Measurements from ENCODE around the gene CLIC3.
"Not testable (repeated sequence)": the region's sequence is repeated elsewhere in the genome, so short reads cannot be mapped to it uniquely, and the experiment has no call there.

Gene CLIC3

DNA sequence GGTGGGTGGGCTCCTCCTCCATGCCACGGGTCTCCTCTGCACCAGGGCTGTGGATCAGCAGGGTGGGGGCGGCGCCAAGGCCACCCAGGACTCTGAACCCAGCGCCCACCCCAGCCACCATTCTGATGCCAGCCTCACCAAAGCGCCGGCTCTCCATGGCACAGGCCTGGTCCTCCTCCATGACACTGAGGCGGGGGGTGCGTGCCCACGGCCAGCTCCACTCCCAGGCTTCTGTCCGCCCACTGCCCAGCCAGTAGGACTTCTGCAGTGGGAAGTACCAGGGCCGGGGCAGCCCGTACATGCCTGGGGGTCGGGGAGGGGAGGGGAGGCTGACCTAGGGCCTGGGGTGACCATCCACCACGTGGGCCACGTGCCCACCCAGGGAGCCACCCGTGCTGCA, 20.1 kb upstream of the CLIC3 start:
- no peak for DNase-seq

GRCh38 chr9:137015976-137016375, 19.6 kb upstream of the CLIC3 start:
- no peak for DNase-seq

- no peak for DNase-seq
Observed at GRCh38 chr9:137015540-137015930, 19.2 kb upstream of the CLIC3 start.

- DNase-seq, result no peak
Observed at GRCh38 chr9:137014776-137015539, 18.6 kb upstream of the CLIC3 start.

GRCh38 chr9:137014166-137014565, 17.8 kb upstream of the CLIC3 start:
- no peak for DNase-seq

GRCh38 chr9:137013571-137013940, 17.2 kb upstream of the CLIC3 start:
- DNase-seq, result no peak

DNA sequence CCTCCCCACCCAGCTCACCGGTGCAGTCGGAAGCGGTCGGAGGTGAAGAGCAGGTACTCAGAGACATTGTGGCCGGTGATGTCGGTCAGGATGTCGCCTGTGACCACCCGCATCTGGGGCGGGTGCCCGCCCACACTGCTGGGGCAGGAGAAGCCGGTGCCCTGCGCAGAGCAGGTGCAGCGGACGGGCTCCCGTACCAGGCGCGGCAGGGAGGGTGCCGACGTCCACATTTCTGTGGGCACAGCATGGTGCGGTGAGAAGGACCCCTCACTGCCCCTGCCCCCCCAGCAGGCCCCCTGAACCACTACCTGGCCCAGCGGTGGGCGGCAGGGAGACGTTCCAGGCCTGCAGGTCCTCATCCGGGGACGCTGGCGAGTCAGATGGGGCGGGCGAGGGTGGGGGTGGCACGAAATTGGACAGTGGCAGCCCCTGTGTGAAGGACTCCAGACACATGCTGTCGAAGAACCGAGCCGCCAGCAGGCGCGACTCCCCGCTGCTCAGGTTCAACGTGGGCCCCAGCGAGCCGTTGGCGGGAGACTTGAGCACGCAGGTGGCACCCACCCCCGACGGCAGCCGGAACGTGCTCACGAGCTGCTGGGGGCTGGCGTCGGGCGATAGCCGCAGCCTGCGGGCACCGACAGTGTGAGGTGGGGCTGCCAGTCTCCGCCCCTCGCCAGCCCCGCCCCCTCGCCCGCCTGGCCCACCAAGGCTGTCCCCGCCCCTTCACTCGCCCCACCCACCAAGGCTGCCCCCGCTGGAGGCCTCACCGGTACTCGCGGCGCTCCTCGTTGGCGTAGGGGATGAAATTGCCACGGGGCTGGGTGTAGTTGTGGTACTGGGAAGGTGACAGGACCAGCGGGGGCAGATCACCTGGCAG, 16.6 kb upstream of the CLIC3 start:
- DNase-seq, result no peak

- no peak for DNase-seq
Observed at GRCh38 chr9:137011907-137012675, 15.7 kb upstream of the CLIC3 start.

DNA sequence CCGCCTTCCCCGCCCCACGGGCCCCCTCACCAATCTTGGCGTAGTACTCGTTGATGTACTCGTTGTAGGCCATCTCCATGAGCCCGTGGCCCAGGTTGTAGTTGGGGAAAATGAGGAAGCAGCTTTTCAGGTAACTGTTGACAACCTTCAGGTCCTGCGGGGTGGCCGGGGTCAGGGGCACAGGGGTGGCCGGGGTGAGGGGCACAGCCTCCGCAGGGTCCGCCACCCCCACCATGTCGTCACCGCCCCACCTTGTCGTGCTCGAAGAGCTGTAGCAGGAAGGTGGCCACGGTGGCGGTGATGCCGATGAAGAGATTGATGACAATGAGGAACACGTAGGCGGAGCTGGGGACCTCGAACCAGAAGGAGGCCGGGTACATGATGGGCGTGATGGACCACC, 14.8 kb upstream of the CLIC3 start:
- no peak for DNase-seq

- no peak for DNase-seq
Observed at GRCh38 chr9:137009938-137010732, 13.8 kb upstream of the CLIC3 start.

DNA sequence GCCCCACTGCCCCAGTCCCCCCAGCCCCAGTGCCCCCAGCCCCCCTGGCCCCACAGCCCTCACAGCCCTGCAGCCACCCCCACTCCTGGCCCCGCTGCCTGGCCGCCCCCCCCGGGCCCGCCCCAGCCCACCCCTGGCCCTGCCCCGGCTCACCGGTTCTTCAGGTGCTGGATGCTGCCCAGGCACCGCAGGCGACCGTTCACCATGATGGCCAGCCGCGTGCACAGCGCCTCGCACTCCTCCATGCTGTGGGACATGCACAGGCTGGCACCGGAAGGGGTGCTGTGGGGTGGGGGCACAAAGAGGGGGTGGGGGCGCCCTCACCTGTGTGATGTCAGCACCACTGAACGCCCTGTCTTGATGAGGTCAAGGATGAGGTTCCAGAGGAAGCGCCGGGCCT, 12.8 kb upstream of the CLIC3 start:
- DNase-seq, result no peak

- no peak for DNase-seq
Observed at GRCh38 chr9:137008312-137008711, 11.9 kb upstream of the CLIC3 start.

DNA sequence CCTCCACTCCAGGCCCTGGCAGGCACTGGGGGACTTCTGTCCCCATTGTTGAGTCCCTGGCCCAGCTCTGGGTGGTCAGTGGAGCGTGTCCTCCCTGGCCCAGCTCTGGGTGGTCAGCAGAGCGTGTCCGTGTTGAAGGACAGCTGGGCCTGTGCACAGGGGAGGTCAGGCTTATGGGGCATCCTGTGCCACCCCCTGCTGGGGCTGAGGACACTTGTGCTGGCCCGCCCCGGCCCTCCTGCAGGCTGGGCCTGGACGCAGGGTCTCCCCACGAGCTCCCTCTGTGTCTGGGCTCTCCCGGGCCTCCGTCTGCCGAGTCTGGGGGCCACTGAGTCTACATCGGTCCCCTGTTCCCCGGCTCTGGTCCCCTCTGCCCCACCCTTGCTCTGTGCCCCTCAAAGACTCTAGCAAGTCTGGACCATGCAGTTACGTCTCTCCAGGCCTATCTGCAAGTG, 11.5 kb upstream of the CLIC3 start:
- no peak for DNase-seq

DNA sequence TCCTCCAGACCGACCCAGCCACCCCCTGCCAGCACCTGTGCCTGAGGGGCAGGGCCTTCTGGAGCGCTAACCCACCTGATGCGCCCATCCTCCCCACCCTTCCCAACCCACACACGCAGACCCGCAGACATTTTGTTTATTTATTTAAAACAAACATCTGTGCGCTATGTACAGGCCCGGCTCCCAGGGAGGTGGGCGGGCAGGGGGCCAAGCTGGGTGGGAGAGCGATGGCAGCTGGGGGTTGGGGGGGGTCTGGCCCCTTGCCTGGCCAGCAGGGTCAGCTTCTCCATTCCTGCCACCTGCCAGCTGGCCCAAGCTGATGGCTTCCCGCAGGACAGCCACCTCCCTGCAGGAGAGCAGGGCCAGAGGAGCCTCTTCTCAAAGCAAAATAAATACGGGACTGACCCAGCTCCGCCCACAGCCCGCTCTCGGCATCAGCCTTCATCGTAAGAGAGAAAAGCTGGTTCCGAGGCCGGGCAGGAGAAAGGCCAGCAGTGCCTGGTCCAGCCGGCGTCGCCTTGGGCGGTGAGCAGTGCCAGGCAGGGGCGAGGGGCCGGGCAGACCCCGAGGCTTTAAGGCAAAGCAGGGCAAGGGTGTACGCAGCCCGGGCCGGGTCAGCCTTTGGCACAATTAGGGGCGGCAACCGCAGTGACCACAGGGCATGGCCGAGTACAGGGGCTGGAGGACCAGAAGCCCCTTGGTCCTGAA, 10.9 kb upstream of the CLIC3 start:
- no peak for DNase-seq

- no peak for DNase-seq
Observed at GRCh38 chr9:137006116-137007003, 10.0 kb upstream of the CLIC3 start.

GRCh38 chr9:137004285-137004684, 7.9 kb upstream of the CLIC3 start:
- DNase-seq, result not testable (repeated sequence)

- no peak for DNase-seq
Observed at GRCh38 chr9:137002646-137003041, 6.3 kb upstream of the CLIC3 start.

DNA sequence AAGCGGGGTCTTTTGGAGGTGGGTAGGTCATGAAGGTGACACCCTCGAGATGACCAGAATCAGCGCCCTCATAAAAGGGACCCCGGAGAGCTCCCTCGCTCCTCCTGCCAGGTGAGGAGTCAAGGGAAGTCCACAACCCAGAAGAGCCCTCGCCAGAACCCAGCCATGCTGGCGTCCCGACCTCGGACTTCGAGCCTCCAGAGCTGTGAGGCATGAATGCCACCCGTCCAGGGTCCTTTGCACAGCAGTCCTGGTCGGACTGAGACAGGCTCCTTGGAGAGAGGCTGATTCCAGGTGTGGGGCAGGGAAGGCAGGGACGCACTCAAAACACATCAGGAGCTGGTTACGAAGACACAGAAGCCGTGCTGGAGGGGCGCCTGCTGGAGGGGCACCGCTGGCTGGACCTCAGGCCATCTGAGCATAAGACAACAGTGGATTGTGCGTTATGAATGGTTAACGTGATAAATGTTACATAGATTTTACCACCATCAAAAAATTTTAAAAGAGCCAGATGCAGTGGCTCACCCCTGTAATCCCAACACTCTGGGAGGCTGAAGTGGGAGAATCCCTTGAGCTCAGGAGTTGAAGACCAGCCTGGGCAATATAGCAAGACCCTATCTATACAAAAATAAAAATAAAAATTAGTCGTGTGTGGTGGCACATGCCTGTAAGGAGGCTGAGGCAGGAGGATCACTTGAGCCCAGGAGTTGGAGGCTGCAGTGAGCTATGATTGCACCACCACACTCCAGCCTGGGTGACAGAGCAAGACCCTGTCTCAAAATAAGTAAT, 5.7 kb upstream of the CLIC3 start:
- DNase-seq, result no peak

DNA sequence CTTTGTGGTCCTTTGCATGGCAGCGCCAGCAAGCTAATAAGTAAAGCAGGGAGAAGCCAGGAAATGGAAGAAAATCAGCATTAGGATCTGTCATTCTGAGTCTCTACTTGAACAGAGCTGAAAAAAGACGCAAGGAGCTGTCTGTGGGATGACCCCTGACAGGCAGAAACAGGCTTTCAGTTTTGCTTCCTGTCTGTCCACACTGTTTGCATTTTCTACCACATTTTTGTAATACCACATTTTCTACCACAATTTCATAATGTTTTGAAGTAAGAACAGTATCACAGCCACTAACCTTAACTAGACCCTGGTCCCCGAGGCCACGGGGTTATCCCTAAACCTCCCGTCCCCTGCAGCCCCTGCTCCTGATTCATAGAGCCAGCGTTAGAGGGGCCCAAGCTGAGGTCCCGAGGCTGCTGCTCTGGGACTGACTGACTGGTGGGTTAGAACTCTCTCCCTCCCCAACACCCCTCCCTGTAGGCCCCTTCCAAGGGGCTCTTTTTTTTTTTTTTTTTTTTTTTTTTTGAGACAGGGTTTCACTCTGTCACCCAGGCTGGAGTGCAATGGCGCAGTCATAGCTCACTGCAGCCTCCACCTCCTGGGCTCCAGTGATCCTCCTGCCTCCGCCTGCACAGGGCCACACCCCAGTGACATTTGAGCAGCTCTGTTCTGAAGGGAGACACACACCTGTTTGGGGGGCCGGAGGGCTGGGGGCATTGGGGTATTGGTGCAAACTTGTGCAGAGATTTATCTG, 4.0 kb upstream of the CLIC3 start:
- DNase-seq, result no peak
